Keratinocyte (primary cell): ENCODE data around the gene DELE1. TPM values are rescaled to one million over a fixed set of nuclear protein-coding genes. Genes with fewer than 3 reads are reported as not detected.
A peak's percentile ranks its signal among the peaks of the same experiment; 100 is the strongest.

Source experiments
- DNase-seq: peaks from one replicate; pipeline ENCODE4 v3.0.0-alpha.2; 2011; ENCODE audit warnings: low read depth, missing footprints, low spot score
- FAIRE-seq: peaks from 2 replicates; lab custom pipeline; 2011; peaks lifted over from hg19 to GRCh38; lab: Jason Lieb, UNC
- H2AFZ ChIP-seq: 2 replicates; pipeline ENCODE4 v1.6.0; 2012; ENCODE audit warnings: low read length, control low read depth, inconsistent platforms; ENCODE audit not compliant: control insufficient read depth
- H3K27ac ChIP-seq: 2 replicates; pipeline ENCODE4 v1.5.1; 2011; ENCODE audit warnings: low read length; ENCODE audit not compliant: control insufficient read depth, insufficient read depth
- H3K27me3 ChIP-seq: 3 replicates; pipeline ENCODE4 v1.6.0; 2011; ENCODE audit warnings: low read length; ENCODE audit not compliant: control insufficient read depth, insufficient read depth; ENCODE audit errors: extremely low read depth
- H3K36me3 ChIP-seq, 2 experiments: 2 replicates in 1 of 2; 3 replicates in 1 of 2; pipeline ENCODE4 v1.5.1; 2011; ENCODE audit warnings: low read length in 2 of 2, mild to moderate bottlenecking in 1 of 2; ENCODE audit not compliant: control insufficient read depth in 2 of 2, insufficient read depth in 2 of 2; ENCODE audit errors: extremely low read depth in 1 of 2
- H3K4me1 ChIP-seq: 3 replicates; pipeline ENCODE4 v1.5.1; 2011; ENCODE audit warnings: low read length; ENCODE audit not compliant: control insufficient read depth, insufficient read depth; ENCODE audit errors: extremely low read depth
- H3K4me2 ChIP-seq: 3 replicates; pipeline ENCODE4 v1.6.0; 2011; ENCODE audit warnings: low read depth, low read length; ENCODE audit not compliant: control insufficient read depth, insufficient read depth; ENCODE audit errors: extremely low read depth
- H3K4me3 ChIP-seq, 3 experiments: fragments of 200-600 bp in 1 of 3; sonication (generic) in 1 of 3; 2 replicates in 2 of 3; 3 replicates in 1 of 3; pipeline ENCODE4 v1.5.1; 2011 to 2016; ENCODE audit warnings: low read length in 3 of 3, mild to moderate bottlenecking in 3 of 3, control low read depth in 2 of 3, inconsistent platforms in 1 of 3, low read depth in 1 of 3, mixed read lengths in 1 of 3, mixed run types in 1 of 3, moderate library complexity in 1 of 3; ENCODE audit not compliant: control insufficient read depth in 2 of 3, insufficient read depth in 2 of 3; ENCODE audit errors: extremely low read depth in 1 of 3
- H3K79me2 ChIP-seq: 2 replicates; pipeline ENCODE4 v1.6.0; 2012; ENCODE audit warnings: low read length; ENCODE audit not compliant: control insufficient read depth, insufficient read depth
- H3K9ac ChIP-seq: 3 replicates; pipeline ENCODE4 v1.6.0; 2011; ENCODE audit warnings: low read length; ENCODE audit not compliant: control insufficient read depth, insufficient read depth; ENCODE audit errors: extremely low read depth
- H3K9me1 ChIP-seq: 3 replicates; pipeline ENCODE4 v1.6.0; 2011; ENCODE audit warnings: low read length; ENCODE audit not compliant: control insufficient read depth, insufficient read depth; ENCODE audit errors: extremely low read depth
- H3K9me3 ChIP-seq: 2 replicates; pipeline ENCODE4 v1.5.1; 2012; ENCODE audit warnings: low read depth, low read length; ENCODE audit not compliant: control insufficient read depth
- H4K20me1 ChIP-seq: 3 replicates; pipeline ENCODE4 v1.6.0; 2011; ENCODE audit warnings: low read length; ENCODE audit not compliant: control insufficient read depth, insufficient read depth; ENCODE audit errors: extremely low read depth
- CTCF ChIP-seq, 3 experiments: IDR thresholded peaks in 1 of 3; conservative IDR thresholded peaks in 1 of 3; optimal IDR thresholded peaks in 1 of 3; 2 replicates in 2 of 3; 3 replicates in 1 of 3; pipeline versions ENCODE3 to v1.5.1; 2011; ENCODE audit warnings: low read length in 3 of 3, mild to moderate bottlenecking in 3 of 3, moderate library complexity in 2 of 3, control low read depth in 1 of 3, inconsistent platforms in 1 of 3; ENCODE audit not compliant: insufficient read depth in 2 of 3; ENCODE audit errors: extremely low read depth in 1 of 3
- EZH2 ChIP-seq: IDR thresholded peaks from one replicate; pipeline ENCODE4 v1.6.1; 2012; ENCODE audit warnings: inconsistent platforms, mild to moderate bottlenecking, low read length, moderate library complexity
- dilution Hi-C: fragments of 300-500 bp; cut with MboI; formaldehyde crosslinking; loops from one replicate; pipeline ENCODE4 v1.7.0; 2020; ENCODE audit warnings: low sequenced_read_pairs; ENCODE audit not compliant: extremely low pct_ligation_motif_present
- polyA plus RNA-seq, 5 experiments: library from polyadenylated mRNA; depleted of rRNA in 3 of 5; stranded (reverse) in 3 of 5; stranded (forward) in 1 of 5; unstranded in 1 of 5; fragments of >200 nt; gene quantifications; 1 replicate in 1 of 5; 2 replicates in 3 of 5; 3 replicates in 1 of 5; pipeline versions ENCODE4 v1.2.1 to v1.2.3, GENCODE V29; 2011 to 2012; ENCODE audit warnings: missing spikeins in 2 of 5, low read depth in 1 of 5, low replicate concordance in 1 of 5

Gene DELE1
- polyA plus RNA-seq, 1 donor (not counting 4 experiments of a cell fraction or from before 2014, with no cell fraction given): 37.5 TPM

- Histone ChIP-seq H3K9ac (no peak overlapping the region), H3K36me3 (no peaks in the 10 kb centered on the region), H3K4me2 (no peak overlapping the region), H3K79me2 (no peaks in the 10 kb centered on the region), H4K20me1 (no peaks in the 10 kb centered on the region), H3K4me3 (no peak overlapping the region), H3K4me1 (peaks cover 3% of the 10 kb centered on the region), H3K9me3 (no peaks in the 10 kb centered on the region), H2AFZ (no peak overlapping the region), H3K9me1 (no peaks in the 10 kb centered on the region), H3K27ac (no peak overlapping the region), H3K27me3 (peaks cover 14% of the 10 kb centered on the region)
- dilution Hi-C loops: no loop called here
- TF ChIP-seq CTCF (optimal IDR thresholded peaks at IDR 0.05 in 1 of 3, IDR thresholded peaks at IDR 0.05 in 1 of 3, conservative IDR thresholded peaks at IDR 0.05 in 1 of 3; ENCODE audit: extremely low read depth in 1 of 3, insufficient read depth in 2 of 3, low read length in 3 of 3) (peak in 1 of 3 experiments; percentile 18), EZH2 (no peak)
- FAIRE-seq (no peak), DNase-seq (no peak)
These were observed 7.8 kb upstream of the DELE1 start for GRCh38 chr5:141915881-141916336.

- no peak for FAIRE-seq
- Histone ChIP-seq H3K36me3 (no peaks in the 10 kb centered on the region), H3K9me1 (no peaks in the 10 kb centered on the region), H2AFZ (no peak overlapping the region), H3K9ac (no peak overlapping the region), H3K79me2 (no peaks in the 10 kb centered on the region), H3K9me3 (no peaks in the 10 kb centered on the region), H3K4me1 (peaks cover 3% of the 10 kb centered on the region), H3K4me2 (no peak overlapping the region), H3K4me3 (no peak overlapping the region), H4K20me1 (no peaks in the 10 kb centered on the region), H3K27ac (no peak overlapping the region), H3K27me3 (peaks cover 14% of the 10 kb centered on the region)
- TF ChIP-seq EZH2: no peak
- TF ChIP-seq CTCF (optimal IDR thresholded peaks at IDR 0.05 in 1 of 3, IDR thresholded peaks at IDR 0.05 in 1 of 3, conservative IDR thresholded peaks at IDR 0.05 in 1 of 3; ENCODE audit: extremely low read depth in 1 of 3, insufficient read depth in 2 of 3, low read length in 3 of 3): no peak
- no peak for DNase-seq
- dilution Hi-C loops: no loop called here
These were observed 7.1 kb upstream of the DELE1 start for GRCh38 chr5:141916522-141916921.
